ENCODE data around the gene DOCK2.

- TF ChIP-seq CTCF (conservative IDR thresholded peaks at IDR 0.05) (no peak), ZFX (IDR thresholded peaks at IDR 0.05) (no peak)
These were observed 214.3 kb downstream of the DOCK2 start for GRCh38 chr5:169851321-169851850.
